T-helper 1 cell treated with Interleukin-12 subunit alpha and Interleukin-12 subunit beta and Interleukin-4 antibody, amounts not matched to agents 30 μg/mL and 1 μg/mL, for 36 hours (primary cell): ENCODE measurements around the gene PTPRU.

Source experiments
- H3K27ac Mint-ChIP-seq: one replicate; pipeline ENCODE4 v1.8.0; 2021; ENCODE audit warnings: mild to moderate bottlenecking, mixed read lengths
- H3K27me3 Mint-ChIP-seq: one replicate; pipeline ENCODE4 v1.8.0; 2021; ENCODE audit warnings: low read depth, mixed read lengths
- H3K36me3 Mint-ChIP-seq: one replicate; pipeline ENCODE4 v1.8.0; 2021; ENCODE audit warnings: low read depth, mixed read lengths
- H3K4me1 Mint-ChIP-seq: one replicate; pipeline ENCODE4 v1.8.0; 2021; ENCODE audit warnings: low read depth, mixed read lengths
- H3K4me3 Mint-ChIP-seq: one replicate; pipeline ENCODE4 v1.8.0; 2021; ENCODE audit warnings: mild to moderate bottlenecking, moderate library complexity, mixed read lengths
- H3K9me3 Mint-ChIP-seq: one replicate; pipeline ENCODE4 v1.8.0; 2021; ENCODE audit warnings: mixed read lengths

The PTPRU gene

GRCh38 chr1:29279951-29280391, 43.6 kb downstream of the PTPRU start:
- H3K27me3 Mint-ChIP-seq: peaks cover 4% of the 10 kb centered on the region
- H3K9me3 Mint-ChIP-seq: no peaks in the 10 kb centered on the region
- no peak overlapping the region for H3K27ac Mint-ChIP-seq

GRCh38 chr1:29280409-29281131, 44.2 kb downstream of the PTPRU start:
- peaks cover 4% of the 10 kb centered on the region for H3K4me1 Mint-ChIP-seq
- no peak overlapping the region for H3K4me3 Mint-ChIP-seq
- H3K27me3 Mint-ChIP-seq: peaks cover 4% of the 10 kb centered on the region
- no peaks in the 10 kb centered on the region for H3K9me3 Mint-ChIP-seq
- no peak overlapping the region for H3K27ac Mint-ChIP-seq
- no peaks in the 10 kb centered on the region for H3K36me3 Mint-ChIP-seq

More at GRCh38 chr1:29279951-29280391, 43.6 kb downstream of the PTPRU start:
- no peaks in the 10 kb centered on the region for H3K36me3 Mint-ChIP-seq
- peaks cover 4% of the 10 kb centered on the region for H3K4me1 Mint-ChIP-seq
- H3K4me3 Mint-ChIP-seq: no peak overlapping the region

GRCh38 chr1:29281571-29281970, 45.2 kb downstream of the PTPRU start:
- H3K36me3 Mint-ChIP-seq: no peaks in the 10 kb centered on the region
- H3K4me1 Mint-ChIP-seq: peaks cover 4% of the 10 kb centered on the region
- no peaks in the 10 kb centered on the region for H3K9me3 Mint-ChIP-seq
- H3K27ac Mint-ChIP-seq: no peak overlapping the region
- peaks cover 4% of the 10 kb centered on the region for H3K27me3 Mint-ChIP-seq
- no peak overlapping the region for H3K4me3 Mint-ChIP-seq

GRCh38 chr1:29282135-29282923, 46.0 kb downstream of the PTPRU start:
- Mint-ChIP-seq H3K4me1 (peaks cover 4% of the 10 kb centered on the region), H3K36me3 (no peaks in the 10 kb centered on the region), H3K9me3 (no peaks in the 10 kb centered on the region), H3K27ac (no peak overlapping the region), H3K4me3 (no peak overlapping the region), H3K27me3 (peaks cover 4% of the 10 kb centered on the region)

GRCh38 chr1:29282924-29283803, 46.8 kb downstream of the PTPRU start:
- Mint-ChIP-seq H3K4me1 (peaks cover 4% of the 10 kb centered on the region), H3K27me3 (peaks cover 2% of the 10 kb centered on the region), H3K9me3 (no peaks in the 10 kb centered on the region), H3K27ac (peak overlapping the region; percentile 36), H3K36me3 (no peaks in the 10 kb centered on the region), H3K4me3 (peak overlapping the region; percentile 13)

- Mint-ChIP-seq H3K4me1 (peaks cover 4% of the 10 kb centered on the region), H3K36me3 (no peaks in the 10 kb centered on the region), H3K4me3 (no peak overlapping the region), H3K27me3 (no peaks in the 10 kb centered on the region), H3K27ac (no peak overlapping the region), H3K9me3 (no peaks in the 10 kb centered on the region)
These were observed 47.5 kb downstream of the PTPRU start for GRCh38 chr1:29283804-29284195.

- no peaks in the 10 kb centered on the region for H3K9me3 Mint-ChIP-seq
- H3K36me3 Mint-ChIP-seq: no peaks in the 10 kb centered on the region
- H3K27me3 Mint-ChIP-seq: no peaks in the 10 kb centered on the region
- no peak overlapping the region for H3K4me3 Mint-ChIP-seq
- peaks cover 4% of the 10 kb centered on the region for H3K4me1 Mint-ChIP-seq
- H3K27ac Mint-ChIP-seq: no peak overlapping the region
These were observed 48.1 kb downstream of the PTPRU start for GRCh38 chr1:29284286-29284960.

GRCh38 chr1:29284961-29285560, 48.7 kb downstream of the PTPRU start:
- Mint-ChIP-seq H3K4me1 (peaks cover 4% of the 10 kb centered on the region), H3K27me3 (no peaks in the 10 kb centered on the region), H3K27ac (no peak overlapping the region), H3K4me3 (no peak overlapping the region), H3K9me3 (no peaks in the 10 kb centered on the region), H3K36me3 (no peaks in the 10 kb centered on the region)

- Mint-ChIP-seq H3K27ac (no peak overlapping the region), H3K9me3 (no peaks in the 10 kb centered on the region), H3K4me3 (no peak overlapping the region), H3K4me1 (peaks cover 4% of the 10 kb centered on the region), H3K36me3 (no peaks in the 10 kb centered on the region), H3K27me3 (no peaks in the 10 kb centered on the region)
These were observed 49.4 kb downstream of the PTPRU start for GRCh38 chr1:29285771-29286170.

GRCh38 chr1:29286194-29286767, 50.0 kb downstream of the PTPRU start:
- no peaks in the 10 kb centered on the region for H3K27me3 Mint-ChIP-seq
- no peaks in the 10 kb centered on the region for H3K9me3 Mint-ChIP-seq
- H3K4me3 Mint-ChIP-seq: no peak overlapping the region
- no peaks in the 10 kb centered on the region for H3K36me3 Mint-ChIP-seq
- no peak overlapping the region for H3K27ac Mint-ChIP-seq
- H3K4me1 Mint-ChIP-seq: peaks cover 4% of the 10 kb centered on the region

- Mint-ChIP-seq H3K36me3 (no peaks in the 10 kb centered on the region), H3K4me1 (no peaks in the 10 kb centered on the region), H3K27ac (no peak overlapping the region), H3K4me3 (no peak overlapping the region), H3K9me3 (no peaks in the 10 kb centered on the region), H3K27me3 (no peaks in the 10 kb centered on the region)
These were observed 53.2 kb downstream of the PTPRU start for GRCh38 chr1:29289493-29289892.

- Mint-ChIP-seq H3K4me3 (no peak overlapping the region), H3K27me3 (peaks cover 3% of the 10 kb centered on the region), H3K4me1 (no peaks in the 10 kb centered on the region), H3K36me3 (no peaks in the 10 kb centered on the region), H3K27ac (no peak overlapping the region), H3K9me3 (no peaks in the 10 kb centered on the region)
These were observed 54.2 kb downstream of the PTPRU start for GRCh38 chr1:29290414-29290985.

- H3K4me1 Mint-ChIP-seq: no peaks in the 10 kb centered on the region
- peaks cover 3% of the 10 kb centered on the region for H3K27me3 Mint-ChIP-seq
- no peaks in the 10 kb centered on the region for H3K36me3 Mint-ChIP-seq
- no peak overlapping the region for H3K27ac Mint-ChIP-seq
- no peaks in the 10 kb centered on the region for H3K9me3 Mint-ChIP-seq
- no peak overlapping the region for H3K4me3 Mint-ChIP-seq
These were observed 55.4 kb downstream of the PTPRU start for GRCh38 chr1:29291756-29292155.
